Naive thymus-derived CD4-positive, alpha-beta T cell (primary cell): ENCODE results near the gene ABHD17B. TPM values are rescaled to one million over a fixed set of nuclear protein-coding genes. Genes with fewer than 3 reads are reported as not detected.

Experiments
- ATAC-seq: fragments of 150-1000 bp; cut with Tn5 transposase; 2 replicates; pipeline ENCODE4 v1.10.0; 2021; ENCODE audit warnings: mild to moderate bottlenecking, moderate library complexity
- CTCF ChIA-PET: fragments of 350-600 bp; sonication (Branson Sonifier 250); formaldehyde crosslinking; loops from one replicate; lab custom pipeline; 2021; ENCODE audit warnings: antibody characterized with exemption; lab: Charles Lee
- POLR2A ChIA-PET: fragments of 350-600 bp; sonication (Branson Sonifier 250); formaldehyde crosslinking; loops from one replicate; lab custom pipeline; 2021; ENCODE audit warnings: antibody characterized with exemption, inconsistent platforms; lab: Charles Lee
- DNase-seq, 9 donors: peaks; one replicate each; pipeline versions ENCODE4 v3.0.0 to v3.0.0-alpha.2; 2020 to 2022; ENCODE audit warnings: mixed read lengths in 1 of 9
- H3K27ac ChIP-seq: one replicate; pipeline ENCODE4 v1.7.0; 2013; ENCODE audit warnings: mild to moderate bottlenecking, low read depth, low read length, moderate library complexity
- H3K27me3 ChIP-seq, 2 donors: one replicate each; pipeline ENCODE4 v1.7.0; 2013; ENCODE audit warnings: low read length in 2 of 2, mild to moderate bottlenecking in 2 of 2, moderate library complexity in 2 of 2; ENCODE audit not compliant: control insufficient read depth in 2 of 2, insufficient read depth in 2 of 2
- H3K36me3 ChIP-seq, 3 experiments: 1 replicate in 2 of 3; 2 replicates in 1 of 3; pipeline ENCODE4 v1.7.0; 2013; ENCODE audit warnings: low read length in 3 of 3, mild to moderate bottlenecking in 3 of 3, moderate library complexity in 1 of 3; ENCODE audit not compliant: insufficient read depth in 3 of 3, control insufficient read depth in 2 of 3
- H3K4me1 ChIP-seq, 2 donors: one replicate each; pipeline ENCODE4 v1.7.0; 2013; ENCODE audit warnings: low read length in 2 of 2, mild to moderate bottlenecking in 2 of 2, moderate library complexity in 1 of 2; ENCODE audit not compliant: control insufficient read depth in 2 of 2, insufficient read depth in 2 of 2
- H3K4me3 ChIP-seq: 2 replicates; pipeline ENCODE4 v1.7.0; 2013; ENCODE audit warnings: mild to moderate bottlenecking, low read length
- H3K9me3 ChIP-seq, 3 experiments: 1 replicate in 2 of 3; 2 replicates in 1 of 3; pipeline ENCODE4 v1.7.0; 2013; ENCODE audit warnings: low read length in 3 of 3; ENCODE audit not compliant: control insufficient read depth in 2 of 3
- H3K27ac Mint-ChIP-seq, 9 donors: one replicate each; pipeline ENCODE4 v1.8.0; 2020 to 2022; ENCODE audit warnings: mixed read lengths in 9 of 9, mild to moderate bottlenecking in 8 of 9, moderate library complexity in 5 of 9, inconsistent platforms in 2 of 9
- H3K27me3 Mint-ChIP-seq, 5 donors: one replicate each; pipeline ENCODE4 v1.8.0; 2021 to 2022; ENCODE audit warnings: mixed read lengths in 5 of 5, mild to moderate bottlenecking in 1 of 5
- H3K36me3 Mint-ChIP-seq, 5 donors: one replicate each; pipeline ENCODE4 v1.8.0; 2020 to 2022; ENCODE audit warnings: mixed read lengths in 5 of 5, mild to moderate bottlenecking in 3 of 5, inconsistent platforms in 1 of 5
- H3K4me1 Mint-ChIP-seq, 7 donors: one replicate each; pipeline ENCODE4 v1.8.0; 2020 to 2022; ENCODE audit warnings: mixed read lengths in 7 of 7, mild to moderate bottlenecking in 3 of 7, inconsistent platforms in 1 of 7
- H3K4me3 Mint-ChIP-seq, 10 donors: one replicate each; pipeline ENCODE4 v1.8.0; 2020 to 2022; ENCODE audit warnings: mild to moderate bottlenecking in 10 of 10, mixed read lengths in 10 of 10, moderate library complexity in 6 of 10, inconsistent platforms in 2 of 10
- H3K9me3 Mint-ChIP-seq, 11 donors: one replicate each; pipeline ENCODE4 v1.8.0; 2020 to 2022; ENCODE audit warnings: mixed read lengths in 11 of 11, mild to moderate bottlenecking in 4 of 11, inconsistent platforms in 1 of 11, moderate library complexity in 1 of 11
- intact Hi-C, 2 donors: fragments of 100-400 bp; cut with micrococcal nuclease; formaldehyde crosslinking; loops; one replicate each; pipeline ENCODE4 v1.15.1; 2023
- polyA plus RNA-seq, 2 donors: library from polyadenylated mRNA; unstranded; fragments of 300-500 nt; fragmentation: Illumina TruSeq; gene quantifications; one replicate each; pipeline ENCODE4 v1.2.3, GENCODE V29; 2021
- total RNA-seq, 6 experiments: library from RNA in 5 of 6; stranded (reverse) in 5 of 6; gene quantifications; 1 replicate in 5 of 6; 2 replicates in 1 of 6; pipeline ENCODE4 v1.2.3 and lab custom pipeline; 2021 to 2026

ABHD17B gene
- total and polyA plus RNA-seq, 7 experiments from 2014 or later, result 9.9 to 26.1 (median 19.4) TPM

DNA sequence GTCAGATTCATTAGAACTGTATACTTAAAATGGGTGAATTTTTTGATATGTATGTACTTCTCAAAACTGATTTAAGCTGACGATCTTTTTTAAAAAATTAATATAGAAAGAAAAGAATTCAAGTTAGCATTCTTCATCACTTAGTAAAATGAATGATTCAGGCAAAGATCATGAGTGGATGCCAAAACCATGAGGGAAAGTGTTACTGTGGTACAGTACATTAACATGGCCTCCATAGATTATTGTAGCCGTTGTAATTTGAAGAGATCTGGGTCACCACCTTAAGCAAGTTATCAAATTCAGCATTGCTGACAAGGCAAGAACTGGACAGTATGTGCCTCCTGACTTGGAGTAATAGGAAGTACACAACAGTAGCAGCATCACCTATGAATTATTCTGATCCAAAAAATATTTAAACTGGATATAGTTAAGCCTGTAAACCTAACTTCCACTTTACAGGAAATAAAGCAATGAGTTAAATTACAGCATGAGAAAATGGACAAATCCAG, 30.1 kb upstream of the ABHD17B start:
- Histone ChIP-seq H3K36me3 (no peaks in the 10 kb centered on the region), H3K27me3 (no peaks in the 10 kb centered on the region), H3K9me3 (no peaks in the 10 kb centered on the region), H3K27ac (no peak overlapping the region), H3K4me3 (no peak overlapping the region), H3K4me1 (no peaks in the 10 kb centered on the region)
- Mint-ChIP-seq H3K27me3 (no peaks in the 10 kb centered on the region), H3K4me1 (peaks cover 13 to 47% (median 37%) of the 10 kb centered on the region in 7 donors), H3K4me3 (no peak overlapping the region), H3K27ac (peak overlapping the region in 1 of 9 donors; percentile 0), H3K36me3 (peaks cover 0 to 6% (median 0%) of the 10 kb centered on the region in 5 donors), H3K9me3 (no peaks in the 10 kb centered on the region)
- no peak for DNase-seq
- no peak for ATAC-seq
- ChIA-PET CTCF (no interaction called here), POLR2A (no interaction called here)
- intact Hi-C loops, result no loop called here

DNA sequence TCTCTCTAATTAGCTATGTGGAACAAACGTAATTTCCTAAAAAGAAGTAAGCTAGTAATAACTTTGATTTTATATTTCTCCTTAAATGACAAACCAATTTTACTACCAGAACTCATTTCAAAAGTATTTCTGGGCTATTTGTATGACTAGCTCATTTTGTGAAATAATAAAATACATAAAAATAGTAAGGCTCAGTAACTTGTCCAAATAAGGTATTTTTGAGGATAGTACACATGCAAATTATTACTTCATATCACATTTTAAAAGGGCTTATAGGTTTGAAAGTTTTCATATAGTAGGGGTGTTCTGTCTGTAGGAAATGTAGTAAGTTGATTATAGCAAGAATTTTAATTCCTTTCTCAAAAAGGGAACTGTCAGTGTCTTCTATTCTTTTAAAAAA, 26.9 kb upstream of the ABHD17B start:
- ChIA-PET POLR2A (no interaction called here), CTCF (no interaction called here)
- Mint-ChIP-seq H3K9me3 (peaks cover 0 to under 1% (median 0%) of the 10 kb centered on the region in 11 donors), H3K4me3 (no peak overlapping the region), H3K27ac (no peak overlapping the region), H3K36me3 (peaks cover 0 to 3% (median 3%) of the 10 kb centered on the region in 5 donors), H3K27me3 (no peaks in the 10 kb centered on the region), H3K4me1 (peaks cover 13 to 57% (median 41%) of the 10 kb centered on the region in 7 donors)
- no peaks in the 10 kb centered on the region for H3K4me1 ChIP-seq
- no peaks in the 10 kb centered on the region for H3K36me3 ChIP-seq
- H3K27ac ChIP-seq, result no peak overlapping the region
- ATAC-seq (no peak), DNase-seq (no peak)
- no peak overlapping the region for H3K4me3 ChIP-seq
- intact Hi-C loops, result no loop called here
- H3K27me3 ChIP-seq, result no peaks in the 10 kb centered on the region
- no peaks in the 10 kb centered on the region for H3K9me3 ChIP-seq

DNA sequence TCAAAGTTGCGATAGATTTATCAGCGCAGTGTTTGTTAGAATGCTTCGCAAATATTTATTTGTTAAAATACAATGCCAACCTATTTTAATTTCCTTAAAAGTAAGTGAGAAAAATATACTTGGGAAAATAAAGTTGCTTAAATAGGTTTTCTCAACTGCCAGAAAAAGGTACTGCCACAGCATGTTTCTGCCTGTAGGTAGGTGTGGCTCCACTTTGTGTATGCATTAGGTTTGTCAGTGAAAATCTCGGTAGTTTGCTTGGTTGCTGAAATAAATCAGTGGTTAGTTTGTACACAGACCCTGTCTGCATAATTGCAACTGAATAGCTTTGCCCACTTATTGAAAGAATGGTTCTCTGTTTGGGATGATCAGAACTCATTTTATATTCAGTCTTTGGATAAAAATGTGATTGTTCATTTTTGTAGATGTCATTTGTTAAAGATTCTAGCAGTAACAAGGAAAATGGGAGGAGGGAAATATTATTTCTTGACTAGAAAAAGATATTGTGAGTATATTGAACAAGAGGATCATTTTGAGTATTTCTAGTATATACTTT, 26.2 kb upstream of the ABHD17B start:
- peaks cover 0 to 4% (median 0%) of the 10 kb centered on the region in 11 donors for H3K9me3 Mint-ChIP-seq
- no peak overlapping the region for H3K4me3 Mint-ChIP-seq
- peaks cover 13 to 61% (median 44%) of the 10 kb centered on the region in 7 donors for H3K4me1 Mint-ChIP-seq
- no peak overlapping the region for H3K27ac ChIP-seq
- no peak for DNase-seq
- no peak overlapping the region for H3K4me3 ChIP-seq
- no peaks in the 10 kb centered on the region for H3K27me3 ChIP-seq
- ChIA-PET POLR2A (interaction anchor here (1.1 kb wide), 1 partner anchor 182 kb away, joined by 3 read pairs; no protein-coding TSS in a partner anchor), CTCF (no interaction called here)
- no peak for ATAC-seq
- intact Hi-C loops, result no loop called here
- no peaks in the 10 kb centered on the region for H3K4me1 ChIP-seq
- no peaks in the 10 kb centered on the region for H3K9me3 ChIP-seq
- H3K36me3 Mint-ChIP-seq, result peaks cover 0 to 10% (median 8%) of the 10 kb centered on the region in 5 donors
- no peaks in the 10 kb centered on the region for H3K27me3 Mint-ChIP-seq
- H3K27ac Mint-ChIP-seq, result peak overlapping the region in 2 of 9 donors; percentile 0 to 32
- H3K36me3 ChIP-seq, result no peaks in the 10 kb centered on the region

DNA sequence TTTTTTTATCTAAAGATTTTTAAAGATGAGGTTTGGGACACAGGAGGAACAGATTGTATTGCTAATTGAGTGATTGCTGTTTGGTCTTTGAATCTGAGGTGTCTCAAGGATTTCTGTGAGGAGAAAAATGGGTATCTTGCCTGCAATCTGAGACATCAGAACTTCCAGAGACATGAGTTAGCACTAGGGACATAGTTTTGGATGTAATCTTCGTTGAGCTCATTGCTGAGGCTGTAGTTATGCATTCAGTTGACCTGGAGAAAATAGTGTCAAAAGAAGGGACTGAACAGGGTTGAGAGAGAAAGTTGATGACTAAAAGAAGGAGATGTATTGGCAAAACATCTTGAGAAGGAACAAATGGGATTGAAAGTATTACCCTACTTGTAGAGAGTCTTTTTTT, 25.1 kb upstream of the ABHD17B start:
- Histone ChIP-seq H3K27me3 (no peaks in the 10 kb centered on the region), H3K4me1 (no peaks in the 10 kb centered on the region), H3K4me3 (no peak overlapping the region), H3K36me3 (no peaks in the 10 kb centered on the region), H3K9me3 (no peaks in the 10 kb centered on the region), H3K27ac (no peak overlapping the region)
- ChIA-PET CTCF (interaction anchor here (0.6 kb wide), 1 partner anchor 21 kb away, joined by 5 read pairs; no protein-coding TSS in a partner anchor), POLR2A (interaction anchor here (1.1 kb wide), 1 partner anchor 181 kb away, joined by 3 read pairs; no protein-coding TSS in a partner anchor)
- Mint-ChIP-seq H3K9me3 (peaks cover 0 to 4% (median 0%) of the 10 kb centered on the region in 11 donors), H3K4me1 (peaks cover 3 to 55% (median 33%) of the 10 kb centered on the region in 7 donors), H3K27me3 (no peaks in the 10 kb centered on the region), H3K36me3 (peaks cover 0 to 18% (median 16%) of the 10 kb centered on the region in 5 donors), H3K27ac (peak overlapping the region in 2 of 9 donors; percentile 14 to 65), H3K4me3 (peak overlapping the region in 1 of 10 donors; percentile 9)
- ATAC-seq (no peak), DNase-seq (no peak)
- intact Hi-C loops, result no loop called here

DNA sequence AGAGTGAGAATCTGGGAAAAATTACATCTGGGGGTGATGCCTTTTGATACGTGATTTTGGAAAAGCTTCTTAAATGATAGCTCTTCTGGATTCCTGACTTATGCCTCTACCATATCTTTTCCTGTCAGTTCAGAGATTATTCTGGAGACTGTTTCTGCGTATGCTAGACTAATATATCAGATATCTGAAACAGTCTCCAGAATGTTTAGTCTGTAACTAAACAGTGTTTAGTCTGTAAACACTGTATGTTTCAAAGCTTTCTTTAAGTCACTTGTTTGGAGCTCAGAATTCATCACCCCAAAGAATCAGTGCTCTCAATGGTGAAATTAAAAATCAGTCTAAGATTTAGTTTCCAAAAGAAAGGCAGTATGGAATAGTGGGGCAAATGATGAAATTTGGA, 20.2 kb upstream of the ABHD17B start:
- H3K36me3 ChIP-seq, result no peaks in the 10 kb centered on the region
- peaks cover 5 to 39% (median 18%) of the 10 kb centered on the region in 7 donors for H3K4me1 Mint-ChIP-seq
- H3K9me3 Mint-ChIP-seq, result peaks cover 0 to 4% (median 0%) of the 10 kb centered on the region in 11 donors
- no peaks in the 10 kb centered on the region for H3K27me3 Mint-ChIP-seq
- intact Hi-C loops, result no loop called here
- no peak overlapping the region for H3K4me3 Mint-ChIP-seq
- no peaks in the 10 kb centered on the region for H3K27me3 ChIP-seq
- H3K9me3 ChIP-seq, result no peaks in the 10 kb centered on the region
- DNase-seq, result no peak
- H3K27ac ChIP-seq, result no peak overlapping the region
- POLR2A ChIA-PET, result no interaction called here
- no peak for ATAC-seq
- no peak overlapping the region for H3K27ac Mint-ChIP-seq
- no peaks in the 10 kb centered on the region for H3K4me1 ChIP-seq
- H3K36me3 Mint-ChIP-seq, result peaks cover 0 to 44% (median 25%) of the 10 kb centered on the region in 5 donors
- H3K4me3 ChIP-seq, result no peak overlapping the region
- CTCF ChIA-PET, result no interaction called here

DNA sequence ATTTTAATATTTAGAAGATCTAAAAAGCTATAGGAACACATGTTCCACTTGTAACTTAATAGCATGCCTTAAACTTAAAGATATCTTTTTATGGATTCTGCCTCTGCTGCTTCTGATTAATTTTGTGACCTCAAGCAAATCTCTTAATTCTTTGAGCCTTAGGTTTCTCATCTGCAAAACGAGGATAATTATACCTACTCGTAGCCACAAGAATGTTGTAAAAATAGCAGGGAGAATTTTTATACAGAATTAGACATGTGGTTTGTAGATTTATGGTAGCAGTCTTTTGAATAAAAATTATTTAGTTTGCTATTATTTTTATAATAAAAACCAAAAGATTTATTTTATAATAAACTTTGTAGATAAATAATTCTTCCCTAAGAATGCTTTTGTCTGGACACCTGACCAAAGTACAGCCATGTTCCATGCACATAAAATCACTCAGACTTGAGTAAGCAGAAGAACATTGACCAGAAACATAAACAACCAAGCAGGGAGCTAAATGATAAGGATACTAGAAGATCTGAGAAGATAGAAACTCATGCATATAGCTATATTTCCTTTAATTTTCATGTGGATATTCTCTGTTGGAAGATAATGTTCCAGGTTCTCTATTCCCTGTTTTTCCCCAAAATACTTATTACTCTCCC, 18.9 kb upstream of the ABHD17B start:
- H3K27me3 ChIP-seq, result no peaks in the 10 kb centered on the region
- no peaks in the 10 kb centered on the region for H3K4me1 ChIP-seq
- Mint-ChIP-seq H3K36me3 (peaks cover 0 to 44% (median 25%) of the 10 kb centered on the region in 5 donors), H3K27ac (no peak overlapping the region), H3K9me3 (peaks cover 0 to 4% (median 0%) of the 10 kb centered on the region in 11 donors), H3K4me3 (no peak overlapping the region), H3K27me3 (no peaks in the 10 kb centered on the region), H3K4me1 (peaks cover 3 to 30% (median 9%) of the 10 kb centered on the region in 7 donors)
- no peak overlapping the region for H3K27ac ChIP-seq
- no peak for ATAC-seq
- POLR2A ChIA-PET, result no interaction called here
- H3K4me3 ChIP-seq, result no peak overlapping the region
- CTCF ChIA-PET, result no interaction called here
- no peaks in the 10 kb centered on the region for H3K36me3 ChIP-seq
- no peaks in the 10 kb centered on the region for H3K9me3 ChIP-seq
- no peak for DNase-seq
- intact Hi-C loops, result no loop called here
